Mesothelial cell of epicardium (in vitro differentiated cells): ENCODE results near the gene NDUFV3. TPM values are rescaled to one million over a fixed set of nuclear protein-coding genes. Genes with fewer than 3 reads are reported as not detected.
A peak's percentile ranks its signal among the peaks of the same experiment; 100 is the strongest.
"Not testable (repeated sequence)": the region's sequence is repeated elsewhere in the genome, so short reads cannot be mapped to it uniquely, and the experiment has no call there.

ENCODE experiments used
- DNase-seq, 2 experiments: peaks; one replicate each; pipeline ENCODE4 v3.0.0; 2021; ENCODE audit warnings: low spot score in 2 of 2; ENCODE audit not compliant: unreplicated experiment in 2 of 2
- H3K27ac Mint-ChIP-seq: 2 replicates; pipeline ENCODE4 v1.8.0; 2021; ENCODE audit warnings: mixed read lengths
- H3K27me3 Mint-ChIP-seq: 2 replicates; pipeline ENCODE4 v1.8.0; 2021; ENCODE audit warnings: low read depth, mixed read lengths
- H3K36me3 Mint-ChIP-seq: 2 replicates; pipeline ENCODE4 v1.8.0; 2021; ENCODE audit warnings: mixed read lengths
- H3K4me1 Mint-ChIP-seq: 2 replicates; pipeline ENCODE4 v1.8.0; 2021; ENCODE audit warnings: mixed read lengths
- H3K4me3 Mint-ChIP-seq: 2 replicates; pipeline ENCODE4 v1.8.0; 2021; ENCODE audit warnings: mild to moderate bottlenecking, moderate library complexity, mixed read lengths
- H3K9me3 Mint-ChIP-seq: 2 replicates; pipeline ENCODE4 v1.8.0; 2021; ENCODE audit warnings: mixed read lengths
- CTCF ChIP-seq: fragments of 200-600 bp; sonication (generic); IDR thresholded peaks from one replicate; pipeline ENCODE4 v1.5.0; 2021; ENCODE audit warnings: antibody characterized with exemption; ENCODE audit not compliant: unreplicated experiment
- total RNA-seq: library from RNA; stranded (reverse); gene quantifications from 3 replicates; pipeline ENCODE4 v1.2.1, GENCODE V29; 2021

NDUFV3 gene
- total RNA-seq, 1 donor from 2014 or later, result 34.4 TPM

GRCh38 chr21:42873096-42873495, 20.0 kb upstream of the NDUFV3 start:
- H3K9me3 Mint-ChIP-seq, result no peaks in the 10 kb centered on the region
- no peak overlapping the region for H3K4me3 Mint-ChIP-seq
- no peaks in the 10 kb centered on the region for H3K27me3 Mint-ChIP-seq
- peaks cover 2% of the 10 kb centered on the region for H3K4me1 Mint-ChIP-seq
- no peak overlapping the region for H3K27ac Mint-ChIP-seq
- DNase-seq, result no peak
- no peak for TF ChIP-seq CTCF
- H3K36me3 Mint-ChIP-seq, result peaks cover 23% of the 10 kb centered on the region

GRCh38 chr21:42875811-42876210, 17.3 kb upstream of the NDUFV3 start:
- not testable (repeated sequence) for H3K4me3 Mint-ChIP-seq, DNase-seq, H3K27ac Mint-ChIP-seq, H3K9me3 Mint-ChIP-seq, H3K27me3 Mint-ChIP-seq
- Mint-ChIP-seq H3K4me1 (peaks cover 21% of the 10 kb centered on the region), H3K36me3 (peaks cover 16% of the 10 kb centered on the region)

GRCh38 chr21:42878678-42878992, 14.5 kb upstream of the NDUFV3 start:
- TF ChIP-seq CTCF, result no peak
- Mint-ChIP-seq H3K4me3 (peak overlapping the region; percentile 92), H3K4me1 (peaks cover 21% of the 10 kb centered on the region)

GRCh38 chr21:42878993-42879787, 13.9 kb upstream of the NDUFV3 start, which contains the start of gene WDR4:
Gene WDR4, minus strand, starts transcription at chr21:42879539. Its CDS starts 44 bp downstream, at chr21:42879495.
- DNase-seq, result peak; percentile 90 to 99
- H3K4me1 Mint-ChIP-seq, result peaks cover 21% of the 10 kb centered on the region
- peak within 1 kb of the TSS; percentile 89 for H3K27ac Mint-ChIP-seq
- H3K9me3 Mint-ChIP-seq, result no peaks in the 10 kb centered on the region
- H3K4me3 Mint-ChIP-seq, result peak within 1 kb of the TSS; percentile 92
- no peak for TF ChIP-seq CTCF
- H3K27me3 Mint-ChIP-seq, result no peaks in the 10 kb centered on the region
- peaks cover 11% of the 10 kb centered on the region for H3K36me3 Mint-ChIP-seq

More at GRCh38 chr21:42878678-42878992, 14.5 kb upstream of the NDUFV3 start:
- Mint-ChIP-seq H3K36me3 (peaks cover 8% of the 10 kb centered on the region), H3K27me3 (no peaks in the 10 kb centered on the region), H3K9me3 (no peaks in the 10 kb centered on the region), H3K27ac (peak overlapping the region; percentile 89)
- DNase-seq, result no peak

GRCh38 chr21:42880352-42880751, 12.8 kb upstream of the NDUFV3 start:
- DNase-seq, result no peak
- Mint-ChIP-seq H3K9me3 (no peaks in the 10 kb centered on the region), H3K27me3 (no peaks in the 10 kb centered on the region), H3K4me1 (peaks cover 21% of the 10 kb centered on the region), H3K4me3 (peak overlapping the region; percentile 92), H3K36me3 (peaks cover 9% of the 10 kb centered on the region), H3K27ac (peak overlapping the region; percentile 89)
- TF ChIP-seq CTCF, result no peak

GRCh38 chr21:42883921-42884320, 9.2 kb upstream of the NDUFV3 start:
- DNase-seq, result no peak
- Mint-ChIP-seq H3K4me3 (no peak overlapping the region), H3K9me3 (no peaks in the 10 kb centered on the region), H3K4me1 (peaks cover 13% of the 10 kb centered on the region), H3K27me3 (no peaks in the 10 kb centered on the region), H3K36me3 (peaks cover 5% of the 10 kb centered on the region), H3K27ac (no peak overlapping the region)
- no peak for TF ChIP-seq CTCF
